SK-N-SH (cell line): ENCODE results near the gene SDF4. TPM values are rescaled to one million over a fixed set of nuclear protein-coding genes. Genes with fewer than 3 reads are reported as not detected.

Experiments used
- CTCF ChIA-PET: fragments of 300-600, 350-600 bp; formaldehyde crosslinking; extraction: SDS; loops from one replicate; lab custom pipeline; 2021; lab: Yijun Ruan, JAX
- POLR2A ChIA-PET: fragments of 350-600 bp; sonication (Branson Sonifier 250); formaldehyde crosslinking; extraction: SDS; loops from one replicate; lab custom pipeline; 2020; ENCODE audit warnings: antibody characterized with exemption, inconsistent platforms; lab: Yijun Ruan, JAX
- DNase-seq: peaks from one replicate; pipeline ENCODE4 v3.0.0; 2012
- H2AFZ ChIP-seq: fragments of 200-600 bp; sonication (generic); 2 replicates; pipeline ENCODE4 v1.8.1; 2016; ENCODE audit warnings: antibody characterized with exemption, mild to moderate bottlenecking, low read depth
- H3F3A ChIP-seq: fragments of 200-600 bp; sonication (generic); replicated peaks from 2 replicates; pipeline ENCODE3; 2016; ENCODE audit warnings: antibody characterized with exemption, mild to moderate bottlenecking; ENCODE audit not compliant: insufficient read depth
- H3K27ac ChIP-seq, 2 experiments: fragments of 200-500 bp in 1 of 2; fragments of 200-600 bp in 1 of 2; sonication (Bioruptor generic) in 1 of 2; sonication (generic), shearing (Covaris generic) in 1 of 2; 2 replicates each; pipeline versions ENCODE4 v1.5.1 to v1.6.1; 2014 to 2016; ENCODE audit warnings: low read depth in 2 of 2, inconsistent platforms in 1 of 2, low read length in 1 of 2, mild to moderate bottlenecking in 1 of 2, mixed read lengths in 1 of 2
- H3K27me3 ChIP-seq: fragments of 200-600 bp; sonication (generic), shearing (Covaris generic); 2 replicates; pipeline ENCODE4 v1.6.1; 2016; ENCODE audit warnings: mixed run types; ENCODE audit not compliant: insufficient read depth
- H3K36me3 ChIP-seq, 2 experiments: fragments of 200-500 bp in 1 of 2; fragments of 200-600 bp in 1 of 2; sonication (Bioruptor generic) in 1 of 2; sonication (generic) in 1 of 2; replicated peaks in 1 of 2; 2 replicates each; pipeline versions ENCODE3 to v1.5.1; 2014 to 2016; ENCODE audit warnings: low read length in 1 of 2, mild to moderate bottlenecking in 1 of 2; ENCODE audit not compliant: insufficient read depth in 2 of 2, control insufficient read depth in 1 of 2
- H3K4me1 ChIP-seq, 2 experiments: fragments of 200-500 bp in 1 of 2; fragments of 200-600 bp in 1 of 2; sonication (Bioruptor generic) in 1 of 2; sonication (generic), shearing (Covaris generic) in 1 of 2; 2 replicates each; pipeline versions ENCODE4 v1.5.1 to v1.6.1; 2014 to 2016; ENCODE audit warnings: low read depth in 1 of 2, low read length in 1 of 2, mixed run types in 1 of 2; ENCODE audit not compliant: insufficient read depth in 2 of 2, control insufficient read depth in 1 of 2
- H3K4me2 ChIP-seq: fragments of 200-600 bp; sonication (generic), shearing (Covaris generic); 2 replicates; pipeline ENCODE4 v1.6.1; 2017; ENCODE audit warnings: mixed run types
- H3K4me3 ChIP-seq, 2 experiments: fragments of 200-500 bp in 1 of 2; fragments of 200-600 bp in 1 of 2; sonication (Bioruptor generic) in 1 of 2; sonication (generic), shearing (Covaris generic) in 1 of 2; 2 replicates each; pipeline versions ENCODE4 v1.5.1 to v1.8.1; 2014 to 2016; ENCODE audit warnings: low read depth in 2 of 2, inconsistent platforms in 1 of 2, low read length in 1 of 2, mild to moderate bottlenecking in 1 of 2, mixed read lengths in 1 of 2, moderate library complexity in 1 of 2
- H3K79me2 ChIP-seq: fragments of 200-600 bp; sonication (generic); 2 replicates; pipeline ENCODE4 v1.8.1; 2017; ENCODE audit warnings: mild to moderate bottlenecking; ENCODE audit not compliant: insufficient read depth
- H3K9ac ChIP-seq: fragments of 200-600 bp; sonication (generic); 2 replicates; pipeline ENCODE4 v1.6.1; 2017; ENCODE audit warnings: mixed run types
- H3K9me2 ChIP-seq: fragments of 200-600 bp; sonication (generic); 2 replicates; pipeline ENCODE4 v1.6.1; 2017; ENCODE audit warnings: mixed run types
- H3K9me3 ChIP-seq: fragments of 200-600 bp; sonication (generic); 2 replicates; pipeline ENCODE4 v1.6.1; 2017; ENCODE audit warnings: mixed run types, mild to moderate bottlenecking, moderate library complexity
- H4K20me1 ChIP-seq: fragments of 200-600 bp; sonication (generic); 2 replicates; pipeline ENCODE4 v1.6.1; 2017; ENCODE audit warnings: mild to moderate bottlenecking, mixed run types; ENCODE audit not compliant: insufficient read depth
- ELF1 ChIP-seq: IDR thresholded peaks from 2 replicates; pipeline ENCODE4 v1.4.0; 2012
- EP300 ChIP-seq, 2 experiments: IDR thresholded peaks; 2 replicates each; pipeline versions ENCODE4 v1.4.0 to v1.6.1; 2012; ENCODE audit warnings: borderline replicate concordance in 1 of 2, low read depth in 1 of 2, low read length in 1 of 2
- FOSL2 ChIP-seq: IDR thresholded peaks from 2 replicates; pipeline ENCODE4 v1.4.0; 2012; ENCODE audit warnings: low read depth, mild to moderate bottlenecking, moderate library complexity, borderline replicate concordance
- IRF3 ChIP-seq: fragments of 150-350 bp; IDR thresholded peaks from 2 replicates; pipeline ENCODE4 v1.6.1; 2016; ENCODE audit warnings: mild to moderate bottlenecking, low read depth, low read length
- JUND ChIP-seq: IDR thresholded peaks from 2 replicates; pipeline ENCODE4 v1.4.0; 2012
- MAX ChIP-seq: IDR thresholded peaks from 2 replicates; pipeline ENCODE4 v1.4.0; 2012; ENCODE audit warnings: low read depth
- MEF2A ChIP-seq: IDR thresholded peaks from 2 replicates; pipeline ENCODE4 v1.4.0; 2012; ENCODE audit warnings: low read depth, borderline replicate concordance
- MXI1 ChIP-seq: IDR thresholded peaks from 2 replicates; pipeline ENCODE4 v1.6.1; 2012; ENCODE audit warnings: mild to moderate bottlenecking, low read depth, low read length, improper control_type of control experiment
- NFIC ChIP-seq: IDR thresholded peaks from 2 replicates; pipeline ENCODE4 v1.4.0; 2012; ENCODE audit warnings: borderline replicate concordance
- RAD21 ChIP-seq: IDR thresholded peaks from 2 replicates; pipeline ENCODE4 v1.6.1; 2012; ENCODE audit warnings: mild to moderate bottlenecking, low read length
- RFX5 ChIP-seq: IDR thresholded peaks from 2 replicates; pipeline ENCODE4 v1.6.1; 2012; ENCODE audit warnings: mild to moderate bottlenecking, improper control_type of control experiment, low read length
- RXRA ChIP-seq: IDR thresholded peaks from 2 replicates; pipeline ENCODE4 v1.4.0; 2012; ENCODE audit warnings: low read depth, mild to moderate bottlenecking, borderline replicate concordance
- SMC3 ChIP-seq: IDR thresholded peaks from 2 replicates; pipeline ENCODE4 v1.6.1; 2012; ENCODE audit warnings: low read depth, low read length, improper control_type of control experiment
- TAF1 ChIP-seq: IDR thresholded peaks from 2 replicates; pipeline ENCODE4 v1.6.1; 2012; ENCODE audit warnings: low read depth, mild to moderate bottlenecking, low read length, moderate library complexity, borderline replicate concordance
- TEAD4 ChIP-seq: IDR thresholded peaks from 2 replicates; pipeline ENCODE4 v1.4.0; 2012; ENCODE audit warnings: mild to moderate bottlenecking, borderline replicate concordance; ENCODE audit not compliant: insufficient read depth
- USF2 ChIP-seq: fragments of 150-350 bp; IDR thresholded peaks from 2 replicates; pipeline ENCODE4 v1.6.1; 2017; ENCODE audit warnings: antibody characterized with exemption, low read length, low read depth, borderline replicate concordance
- YY1 ChIP-seq: IDR thresholded peaks from 2 replicates; pipeline ENCODE4 v1.4.0; 2012; ENCODE audit warnings: low read depth, mild to moderate bottlenecking
- ZBTB33 ChIP-seq: IDR thresholded peaks from 2 replicates; pipeline ENCODE4 v1.4.0; 2012; ENCODE audit warnings: low read depth, borderline replicate concordance
- WGBS: methylation state at CpG from one replicate; pipeline ENCODE4 v1.1.6; 2017; ENCODE audit warnings: low lambda C conversion rate; 5-methylcytosine and 5-hydroxymethylcytosine counted together
- polyA plus RNA-seq, 3 experiments: library from polyadenylated mRNA; depleted of rRNA; stranded (reverse); fragments of >200 nt; gene quantifications; 2 replicates each; pipeline ENCODE4 v1.2.3, GENCODE V29; 2012

The SDF4 gene
- polyA plus RNA-seq, 1 of the 3 experiments (the other 2 are of a cell fraction), result 265 TPM

GRCh38 chr1:1189111-1189510 is 42.7 kb downstream of the SDF4 start:
- TF ChIP-seq EP300 (IDR thresholded peaks at IDR 0.05; ENCODE audit: borderline replicate concordance in 1 of 2, low read depth in 1 of 2, low read length in 1 of 2) (no peak), RAD21 (no peak), RFX5 (no peak)
- TF ChIP-seq, all 33 proteins: peak for 0
- CTCF ChIA-PET, result no interaction called here
- Histone ChIP-seq H3F3A (no peaks in the 10 kb centered on the region), H3K27me3 (no peaks in the 10 kb centered on the region; the same call in 1 of the 2 replicates), H3K4me3 (no peak overlapping the region), H3K27ac (no peak overlapping the region), H3K9ac (no peak overlapping the region), H4K20me1 (no peaks in the 10 kb centered on the region), H3K36me3 (no peaks in the 10 kb centered on the region), H3K9me3 (no peaks in the 10 kb centered on the region), H3K4me1 (no peaks in the 10 kb centered on the region), H3K79me2 (no peaks in the 10 kb centered on the region), H3K4me2 (no peak overlapping the region), H3K9me2 (no peaks in the 10 kb centered on the region), H2AFZ (no peak overlapping the region)
- 57% methylated on average over 5 of the region's 5 CpGs for WGBS
- no peak for DNase-seq
- POLR2A ChIA-PET, result no interaction called here

- DNase-seq, result no peak
- CTCF ChIA-PET, result interaction anchor here (0.6 kb wide), 1 partner anchor 22 kb away, joined by 4 read pairs; no protein-coding TSS in a partner anchor
These were observed 43.9 kb downstream of the SDF4 start for GRCh38 chr1:1187938-1188337.

More at GRCh38 chr1:1187938-1188337, 43.9 kb downstream of the SDF4 start:
- H3F3A ChIP-seq, result no peaks in the 10 kb centered on the region
- no peaks in the 10 kb centered on the region for H4K20me1 ChIP-seq
- no peaks in the 10 kb centered on the region; the same call in 1 of the 2 replicates for H3K27me3 ChIP-seq
- H3K4me3 ChIP-seq, result no peak overlapping the region
- TF ChIP-seq IRF3 (no peak), TEAD4 (no peak), YY1 (no peak), FOSL2 (no peak), JUND (no peak), NFIC (no peak), MEF2A (no peak), ZBTB33 (no peak), ELF1 (no peak), RFX5 (no peak), MAX (no peak), TAF1 (no peak), RAD21 (no peak), SMC3 (no peak), USF2 (no peak), MXI1 (no peak), RXRA (no peak)
- H2AFZ ChIP-seq, result no peak overlapping the region
- H3K9ac ChIP-seq, result no peak overlapping the region
- H3K4me1 ChIP-seq, result no peaks in the 10 kb centered on the region
- H3K4me2 ChIP-seq, result no peak overlapping the region
- POLR2A ChIA-PET, result no interaction called here
- no peaks in the 10 kb centered on the region for H3K79me2 ChIP-seq
- H3K9me3 ChIP-seq, result no peaks in the 10 kb centered on the region
- H3K27ac ChIP-seq, result no peak overlapping the region
- H3K36me3 ChIP-seq, result no peaks in the 10 kb centered on the region
- no peaks in the 10 kb centered on the region for H3K9me2 ChIP-seq
